ENCODE results near the gene OTX1. TPM values are rescaled to one million over a fixed set of nuclear protein-coding genes. Genes with fewer than 3 reads are reported as not detected.
"Not testable (repeated sequence)": the region's sequence is repeated elsewhere in the genome, so short reads cannot be mapped to it uniquely, and the experiment has no call there.

OTX1 gene
- not detected for total RNA-seq
- long read RNA-seq, donor 1, result 0 reads
- long read RNA-seq, donor 2, result 0 reads

DNA sequence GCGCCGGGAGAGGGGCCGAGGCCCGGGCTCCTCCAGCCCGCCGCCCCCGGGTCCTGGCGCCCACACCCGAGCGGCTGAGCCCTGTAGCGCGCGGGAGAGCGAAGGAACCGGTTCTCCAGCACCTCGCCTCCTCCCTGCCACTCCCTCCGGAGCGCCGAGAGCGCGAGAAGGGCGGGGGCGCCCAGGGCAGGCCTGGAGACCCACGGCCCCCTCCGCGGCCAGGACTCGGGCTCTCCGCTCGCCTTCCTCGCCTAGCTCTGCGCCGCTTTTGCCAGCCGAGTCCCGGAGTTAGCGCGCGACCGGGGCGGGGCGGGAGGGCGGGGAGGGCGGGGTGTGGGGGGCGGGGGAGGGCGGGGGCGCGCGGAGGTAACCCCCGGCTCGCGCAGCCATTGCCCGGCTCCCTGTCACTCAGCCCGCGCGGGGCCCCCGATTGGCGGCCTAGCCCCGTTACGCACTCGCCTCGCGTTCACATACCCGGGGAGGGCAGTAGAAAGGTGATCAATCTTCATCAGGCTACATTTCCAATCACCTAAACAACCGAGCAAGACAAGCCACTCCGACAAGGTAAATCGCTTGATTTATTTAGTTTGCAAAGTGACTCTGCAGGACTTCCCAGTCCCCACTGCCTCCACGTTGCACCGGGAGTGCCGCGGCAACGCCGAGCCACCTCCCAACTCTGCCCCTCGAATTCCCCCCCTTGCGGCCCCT is at the start of gene OTX1:
Gene OTX1, plus strand, starts transcription at position 497 of the 708 bp plus-strand sequence. CDS start 2,161 bp downstream, outside the sequence.
- no peak for DNase-seq (ENCODE audit: low spot score)
- intact Hi-C loops (cut with DNase I), result no loop called here

DNA sequence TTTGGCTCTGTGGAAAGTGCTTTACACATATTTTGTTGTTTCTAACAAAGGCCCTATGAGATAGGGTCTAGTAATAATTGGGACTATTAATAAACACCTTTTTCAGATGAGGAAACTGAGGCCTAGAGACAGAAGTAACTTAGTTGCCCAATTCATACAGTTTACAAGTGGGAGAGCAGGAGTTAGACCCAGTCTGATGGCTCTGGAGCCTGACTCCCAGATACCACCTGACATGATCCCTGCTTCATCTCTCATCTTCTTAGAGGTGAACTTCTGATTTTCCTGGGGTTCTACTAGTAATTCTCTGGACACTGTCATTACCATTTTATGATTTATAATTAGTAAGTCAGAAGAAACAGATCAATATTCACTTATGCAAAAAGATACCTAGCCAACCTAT is 49.1 kb upstream of the OTX1 start:
- intact Hi-C loops (cut with DNase I), result no loop called here

DNA sequence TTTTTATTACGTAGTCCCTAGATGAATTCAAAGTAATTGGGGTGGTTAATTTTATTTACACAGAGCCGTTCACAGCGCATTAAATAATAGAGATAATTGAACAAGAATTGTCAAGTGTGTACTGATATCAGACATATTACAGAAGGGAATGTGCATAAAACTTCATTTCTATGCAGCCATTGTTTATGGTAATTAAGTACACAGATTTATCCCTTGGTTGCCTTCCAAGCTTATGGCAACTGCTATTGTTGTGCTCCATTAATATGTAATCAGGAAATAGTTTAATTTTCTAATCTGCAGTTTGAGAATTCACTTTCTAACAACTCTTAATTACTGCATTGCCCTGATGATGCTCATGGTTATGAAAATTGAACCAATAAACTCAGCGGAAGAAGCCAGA is 47.3 kb upstream of the OTX1 start:
- no peak for DNase-seq (ENCODE audit: low spot score)
- intact Hi-C loops (cut with DNase I), result no loop called here

More for the DNA sequence above, 49.1 kb upstream of the OTX1 start:
- DNase-seq (ENCODE audit: low spot score), result no peak

DNA sequence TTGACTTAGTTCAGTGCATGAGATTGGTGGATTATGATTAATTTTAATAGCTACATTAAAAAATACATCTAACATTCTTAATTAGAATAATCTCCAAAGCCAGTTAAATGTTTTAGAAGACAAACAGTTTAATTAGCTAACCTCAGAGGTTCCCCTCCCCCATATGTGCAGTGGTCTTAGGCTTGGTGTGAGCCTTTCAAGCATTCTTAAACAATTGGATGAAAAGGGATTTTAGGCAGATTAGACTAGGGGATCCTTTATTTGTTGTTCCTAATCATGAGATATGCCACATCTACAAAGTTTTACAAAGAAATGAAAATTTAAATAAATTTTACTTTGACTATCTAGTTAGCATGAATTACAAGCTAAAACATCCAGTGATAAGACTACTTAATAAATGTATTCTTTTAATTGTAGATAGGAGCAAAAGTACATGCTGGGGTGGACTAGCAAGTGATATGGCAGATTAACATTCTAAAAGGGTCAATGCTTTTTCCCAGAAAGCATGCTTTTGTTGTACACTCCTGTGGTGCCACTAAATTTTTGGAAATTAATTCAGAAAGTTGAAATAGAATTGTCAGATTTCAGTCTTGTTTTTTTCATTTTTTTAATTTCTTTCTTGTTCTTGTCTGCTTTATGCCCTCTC is 42.7 kb upstream of the OTX1 start:
- intact Hi-C loops (cut with DNase I), result no loop called here
- no peak for DNase-seq (ENCODE audit: low spot score)

DNA sequence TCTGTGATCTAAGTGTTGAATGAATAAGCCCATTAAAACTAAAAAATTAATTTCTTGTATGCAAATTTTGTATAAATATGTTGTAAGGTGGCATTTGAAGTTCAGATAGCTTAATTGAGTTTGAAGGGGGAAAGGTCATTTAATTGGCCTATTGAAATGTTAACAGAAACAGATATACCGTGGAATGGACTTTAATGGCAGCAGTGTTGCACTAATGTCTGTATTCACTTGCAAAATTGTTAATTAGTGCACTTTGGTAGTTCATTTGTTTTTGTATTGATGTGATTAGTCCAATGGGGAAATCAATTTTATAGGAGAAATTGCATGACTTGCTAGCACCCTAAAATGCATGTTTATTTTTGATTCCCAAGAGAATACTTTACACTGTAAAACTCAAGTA is 41.8 kb upstream of the OTX1 start:
- intact Hi-C loops (cut with DNase I), result no loop called here
- DNase-seq (ENCODE audit: low spot score), result no peak

DNA sequence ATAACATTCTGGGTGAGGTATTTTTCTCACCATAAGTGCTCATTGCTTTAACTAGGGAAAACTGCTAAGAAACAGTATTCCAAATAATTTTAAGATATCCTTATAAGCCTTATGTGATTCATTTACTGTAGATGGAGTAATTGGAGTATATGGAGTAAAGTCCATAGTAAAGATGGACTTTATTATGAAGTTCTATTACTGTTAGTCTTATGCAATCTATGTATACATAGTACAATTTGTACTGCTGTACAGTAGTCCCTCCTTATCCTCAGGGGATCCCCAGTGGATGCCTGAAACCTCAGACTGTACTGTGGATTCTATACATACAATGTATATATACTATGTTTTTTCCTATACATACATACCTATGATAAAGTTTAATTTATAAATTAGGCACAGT is 41.1 kb upstream of the OTX1 start:
- DNase-seq (ENCODE audit: low spot score), result no peak
- intact Hi-C loops (cut with DNase I), result no loop called here

DNA sequence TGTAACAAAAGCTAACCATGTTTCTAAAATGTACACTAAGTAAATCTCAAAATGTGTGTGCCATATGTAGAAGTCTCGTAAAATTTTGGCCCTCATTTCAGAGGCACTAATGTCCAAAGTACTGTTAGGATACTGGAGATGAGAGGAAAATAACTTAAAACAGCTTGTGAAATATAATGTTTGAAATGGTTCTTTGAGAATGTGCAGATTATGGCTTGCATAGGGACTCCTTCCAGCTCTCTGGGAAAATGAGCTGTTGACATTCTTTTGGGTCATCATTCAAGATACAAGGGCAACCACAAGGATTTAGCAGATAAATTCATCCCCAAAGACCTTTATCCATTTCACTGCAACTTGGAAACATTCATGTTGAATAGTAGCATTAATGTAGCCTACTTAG is 38.1 kb upstream of the OTX1 start:
- DNase-seq (ENCODE audit: low spot score), result no peak
- intact Hi-C loops (cut with DNase I), result no loop called here

DNA sequence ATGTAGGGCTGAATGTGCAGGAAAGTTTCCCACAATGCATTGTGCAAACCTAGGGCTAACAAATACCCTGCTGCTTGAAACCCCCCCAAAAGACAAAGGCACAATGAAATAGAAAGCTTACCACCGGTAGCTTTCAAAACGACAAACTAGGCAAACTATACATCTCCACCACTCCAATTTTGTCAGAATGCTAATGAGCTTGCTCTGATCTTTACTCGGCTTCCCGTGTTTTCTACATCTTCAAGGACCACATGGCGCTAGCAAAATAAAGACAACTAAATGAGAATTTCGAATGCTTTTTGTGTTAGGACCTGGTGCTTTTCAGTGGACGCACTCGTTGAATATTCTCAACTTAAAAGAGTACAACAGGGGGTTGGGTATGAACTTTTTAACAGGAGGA is 37.2 kb upstream of the OTX1 start:
- intact Hi-C loops (cut with DNase I), result no loop called here
- no peak for DNase-seq (ENCODE audit: low spot score)

DNA sequence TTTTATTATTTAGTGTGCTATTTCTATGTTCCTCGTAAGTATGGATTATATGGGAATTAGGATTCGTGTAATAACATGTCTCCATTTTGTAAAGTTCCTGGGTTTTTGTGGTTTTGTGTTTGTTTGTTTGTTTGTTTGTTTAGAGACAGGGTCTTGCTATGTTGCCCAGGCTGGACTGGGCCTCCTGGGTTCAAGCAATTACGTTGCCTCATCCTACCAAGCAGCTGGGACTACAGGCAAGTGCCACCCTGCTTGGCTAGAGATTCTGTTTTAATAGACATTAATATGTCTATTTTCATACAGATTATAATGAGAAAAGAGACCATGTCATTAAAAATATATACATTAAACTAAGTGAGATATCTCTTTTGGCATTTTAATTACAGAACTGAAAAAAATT is 35.2 kb upstream of the OTX1 start:
- intact Hi-C loops (cut with DNase I), result no loop called here
- DNase-seq (ENCODE audit: low spot score), result no peak

DNA sequence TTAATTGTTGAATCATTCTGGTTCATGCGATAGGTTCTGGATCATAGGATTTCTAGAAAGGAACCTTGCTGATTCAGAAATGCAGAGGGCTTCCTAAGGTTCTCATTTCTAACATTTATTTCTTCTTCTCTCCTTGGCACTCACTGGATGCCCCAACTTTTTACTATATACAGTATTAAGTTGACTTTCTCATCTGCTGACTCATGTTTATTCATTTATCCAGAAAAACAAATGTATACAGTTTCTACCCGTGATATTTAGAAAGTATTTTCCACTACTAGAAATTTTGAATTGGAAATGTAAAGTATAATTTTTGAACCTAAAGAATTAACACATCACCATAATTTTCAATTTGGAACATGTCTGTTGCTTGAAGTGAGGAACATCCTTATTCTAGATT is 32.2 kb upstream of the OTX1 start:
- intact Hi-C loops (cut with DNase I), result no loop called here

DNA sequence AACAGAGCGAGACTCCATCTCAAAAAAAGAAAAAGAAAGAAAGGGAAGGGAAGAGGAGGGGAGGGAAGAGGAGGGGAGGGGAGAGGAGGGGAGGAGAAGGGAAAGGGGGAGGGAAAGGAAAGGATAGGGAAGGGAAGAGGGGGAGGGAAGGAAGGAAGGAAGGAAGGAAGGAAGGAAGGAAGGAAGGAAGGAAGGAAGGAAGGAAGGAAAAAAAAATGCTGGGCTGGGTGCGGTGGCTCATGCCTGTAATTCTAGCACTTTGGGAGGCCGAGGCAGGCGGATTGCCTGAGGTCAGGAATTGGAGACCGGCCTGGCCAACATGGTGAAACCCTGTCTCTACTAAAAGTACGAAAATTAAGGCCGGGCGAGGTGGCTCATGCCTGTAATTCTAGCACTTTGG is 30.9 kb upstream of the OTX1 start:
- DNase-seq (ENCODE audit: low spot score); intact Hi-C loops (cut with DNase I): not testable (repeated sequence)

More for the DNA sequence above, 32.2 kb upstream of the OTX1 start:
- no peak for DNase-seq (ENCODE audit: low spot score)

DNA sequence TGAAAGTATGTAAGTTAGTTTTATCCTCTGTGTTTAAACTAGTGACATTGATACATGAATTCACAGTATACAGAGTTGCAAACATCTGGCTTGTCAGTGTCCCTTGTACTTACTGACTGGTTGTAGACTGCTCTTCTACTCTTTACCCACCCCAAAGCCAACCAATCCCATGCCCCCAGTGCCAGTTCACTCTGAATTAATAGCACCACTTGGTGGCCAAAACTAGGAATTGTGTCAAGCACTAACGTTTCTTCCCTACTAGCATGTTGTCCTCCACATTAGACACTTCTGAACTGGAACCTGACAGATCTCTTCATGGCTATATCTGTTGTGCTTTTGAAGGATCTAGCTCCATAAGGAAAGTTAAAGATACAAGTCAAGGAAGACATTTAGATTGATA is 27.2 kb upstream of the OTX1 start:
- no peak for DNase-seq (ENCODE audit: low spot score)
- intact Hi-C loops (cut with DNase I), result no loop called here

DNA sequence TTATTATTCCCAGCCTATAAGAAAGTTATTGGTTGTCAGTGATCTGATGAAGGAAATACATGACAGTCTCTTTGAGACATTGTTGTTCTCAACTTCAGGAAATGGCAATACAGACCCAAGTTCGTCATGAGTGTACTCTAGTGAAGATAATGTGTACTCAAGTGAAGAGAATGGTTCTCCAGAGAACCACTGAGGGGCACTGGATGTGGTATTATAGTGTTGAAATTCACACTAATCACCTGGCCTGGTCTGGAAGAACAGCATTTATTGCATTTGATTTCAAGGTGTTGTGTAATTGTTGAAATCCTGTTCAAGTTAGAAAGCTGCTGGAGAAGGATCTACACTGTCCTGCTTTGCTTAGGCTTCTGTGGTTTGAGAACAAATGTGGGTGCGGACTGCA is 23.4 kb upstream of the OTX1 start:
- intact Hi-C loops (cut with DNase I), result no loop called here
- DNase-seq (ENCODE audit: low spot score), result no peak

DNA sequence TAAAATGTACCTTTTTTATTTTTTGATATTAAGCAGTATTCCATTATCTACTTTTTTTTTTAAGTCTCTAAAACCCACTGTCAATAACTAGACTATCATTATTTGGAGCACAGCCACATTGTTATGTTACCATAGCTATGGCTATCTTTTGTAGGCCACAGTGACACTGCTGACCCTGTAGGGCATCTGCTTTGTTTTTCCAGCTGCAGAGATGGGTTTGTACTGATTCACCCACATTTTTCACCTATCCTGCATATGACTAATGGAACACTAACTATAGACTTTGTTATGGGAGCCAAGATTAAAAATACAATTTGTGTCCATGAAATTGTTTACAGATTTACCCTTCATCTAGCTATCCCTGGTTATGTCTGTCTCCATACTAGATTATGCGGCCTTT is 21.6 kb upstream of the OTX1 start:
- no peak for DNase-seq (ENCODE audit: low spot score)
- intact Hi-C loops (cut with DNase I), result no loop called here

DNA sequence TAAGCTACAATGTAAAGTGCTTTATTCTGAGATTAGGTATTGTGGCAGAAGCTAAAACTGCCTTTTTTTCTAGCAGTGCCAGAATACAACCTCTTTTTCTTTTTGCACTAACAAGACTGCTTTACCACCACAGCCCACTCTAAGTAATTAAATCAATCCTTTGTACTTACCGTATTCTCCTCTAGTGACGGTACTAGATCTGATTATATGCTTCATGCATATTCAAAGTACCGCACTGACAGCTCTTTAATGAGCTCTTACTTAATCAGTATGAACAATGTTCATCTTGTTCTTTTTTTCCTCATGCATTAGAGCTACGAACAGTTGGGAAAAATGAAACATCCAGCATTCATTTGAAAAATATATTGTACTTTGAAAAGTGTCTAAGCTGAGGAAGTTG is 16.1 kb upstream of the OTX1 start:
- intact Hi-C loops (cut with DNase I), result no loop called here

DNA sequence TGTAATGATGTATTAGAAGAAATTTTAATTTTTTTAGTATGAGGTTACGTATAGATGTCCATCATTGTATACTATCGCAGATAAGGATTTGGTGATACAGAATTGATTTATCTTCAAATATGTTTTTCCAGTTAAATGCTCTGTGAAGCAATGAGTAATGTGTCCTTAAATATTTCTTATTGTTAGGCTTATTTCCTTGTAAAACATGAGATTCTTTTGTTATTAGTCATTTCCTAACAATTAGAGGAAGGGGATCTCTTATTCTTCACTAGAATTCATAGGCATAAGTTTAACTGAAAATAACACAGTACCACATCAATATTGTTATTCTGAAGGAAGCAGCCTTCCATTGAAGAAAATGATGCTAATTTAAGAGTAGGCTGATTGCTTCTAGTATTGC is 15.5 kb upstream of the OTX1 start:
- intact Hi-C loops (cut with DNase I), result no loop called here
- no peak for DNase-seq (ENCODE audit: low spot score)

More for the DNA sequence above, 16.1 kb upstream of the OTX1 start:
- no peak for DNase-seq (ENCODE audit: low spot score)

DNA sequence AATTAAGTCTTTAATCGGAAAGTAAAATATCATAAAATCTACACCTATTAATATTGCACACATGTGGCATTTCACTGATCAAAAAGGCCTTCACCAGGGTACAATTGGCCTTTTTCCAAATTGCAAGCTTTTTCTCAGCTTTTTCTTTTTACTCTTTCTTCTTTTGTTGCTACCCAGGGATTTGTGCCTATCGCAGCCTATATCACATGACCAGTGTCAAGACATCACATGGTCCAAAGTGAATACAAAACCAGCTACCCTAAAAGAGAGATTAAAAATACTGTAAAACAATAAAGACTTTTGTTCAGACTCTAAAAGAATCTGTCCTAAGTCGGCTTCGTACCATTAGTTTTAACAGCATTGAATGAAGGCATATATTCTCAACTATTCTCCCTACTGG is 15.0 kb upstream of the OTX1 start:
- intact Hi-C loops (cut with DNase I), result no loop called here
- no peak for DNase-seq (ENCODE audit: low spot score)

DNA sequence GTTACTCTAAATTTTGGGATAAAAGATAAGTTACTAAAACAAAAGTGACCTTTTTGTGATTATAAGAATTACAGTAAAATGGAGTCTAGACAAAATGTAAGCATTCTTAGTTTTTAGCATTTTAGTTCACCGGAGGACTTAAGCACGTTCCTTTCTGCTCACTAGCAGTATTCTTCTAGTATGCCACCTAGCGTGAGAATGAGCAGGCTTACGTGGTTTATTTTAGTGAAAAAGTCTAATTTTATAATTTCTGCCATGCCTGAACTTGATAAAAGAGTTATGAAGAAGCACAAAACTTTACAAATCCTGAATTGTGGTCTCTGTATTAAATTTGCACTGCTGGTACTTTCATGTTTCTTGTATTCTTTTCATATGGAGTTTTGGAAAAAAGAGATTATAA is 12.6 kb upstream of the OTX1 start:
- intact Hi-C loops (cut with DNase I), result no loop called here
- no peak for DNase-seq (ENCODE audit: low spot score)

DNA sequence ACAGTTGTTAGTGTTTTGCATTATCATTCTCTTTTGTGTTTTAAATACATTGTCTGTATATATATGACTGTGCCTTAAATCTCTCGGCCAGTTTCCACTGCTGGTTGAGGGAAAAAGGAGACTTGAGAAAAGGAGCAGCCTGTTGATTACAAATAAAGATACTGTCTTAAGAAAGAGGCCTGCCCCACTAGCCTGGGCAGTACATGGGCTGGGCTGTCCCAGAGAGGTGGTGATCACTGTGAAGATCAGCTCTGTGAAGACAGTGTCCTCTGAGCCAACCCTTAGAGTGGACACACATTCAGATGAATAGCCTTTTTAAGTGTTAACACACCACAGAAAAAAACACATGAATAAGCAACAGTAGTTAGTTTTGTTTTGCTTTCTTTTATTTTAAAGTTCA is 10.0 kb upstream of the OTX1 start:
- intact Hi-C loops (cut with DNase I), result no loop called here
- no peak for DNase-seq (ENCODE audit: low spot score)

DNA sequence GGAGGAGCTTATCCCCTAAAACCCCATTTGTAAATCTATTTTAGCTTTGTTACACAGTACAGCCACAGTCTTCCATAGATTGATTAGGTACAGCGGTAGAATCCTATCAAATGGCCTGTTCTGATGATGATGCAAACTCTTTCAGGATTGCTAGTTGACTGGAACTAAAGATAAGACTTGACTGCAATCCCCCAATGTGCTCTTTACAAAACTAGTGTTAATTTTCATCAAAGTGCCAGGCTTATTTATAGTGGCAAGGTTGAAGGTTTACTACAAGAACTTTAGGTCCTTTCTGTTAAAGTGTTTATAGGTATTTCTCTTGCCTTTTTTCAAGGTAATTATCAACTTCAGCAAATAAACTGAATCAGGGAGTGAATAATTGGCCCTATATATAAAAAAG is 9.0 kb upstream of the OTX1 start:
- no peak for DNase-seq (ENCODE audit: low spot score)
- intact Hi-C loops (cut with DNase I), result no loop called here

All from posterior vena cava (tissue), 2 donors.